Astrocyte (in vitro differentiated cells and primary cell): Measurements from ENCODE around the gene GPC3.

ENCODE experiments used
- EZH2 ChIP-seq: IDR thresholded peaks from 2 replicates; pipeline ENCODE4 v1.6.1; 2012; ENCODE audit warnings: mild to moderate bottlenecking, low read length, inconsistent platforms; ENCODE audit not compliant: insufficient read depth
- TF ChIP-seq, protein P1 (sequence below): IDR thresholded peaks from 2 replicates; pipeline ENCODE4 v1.5.1; 2011; ENCODE audit warnings: low read depth, mild to moderate bottlenecking, inconsistent platforms, low read length, moderate library complexity; ENCODE audit not compliant: insufficient read depth

DNA sequence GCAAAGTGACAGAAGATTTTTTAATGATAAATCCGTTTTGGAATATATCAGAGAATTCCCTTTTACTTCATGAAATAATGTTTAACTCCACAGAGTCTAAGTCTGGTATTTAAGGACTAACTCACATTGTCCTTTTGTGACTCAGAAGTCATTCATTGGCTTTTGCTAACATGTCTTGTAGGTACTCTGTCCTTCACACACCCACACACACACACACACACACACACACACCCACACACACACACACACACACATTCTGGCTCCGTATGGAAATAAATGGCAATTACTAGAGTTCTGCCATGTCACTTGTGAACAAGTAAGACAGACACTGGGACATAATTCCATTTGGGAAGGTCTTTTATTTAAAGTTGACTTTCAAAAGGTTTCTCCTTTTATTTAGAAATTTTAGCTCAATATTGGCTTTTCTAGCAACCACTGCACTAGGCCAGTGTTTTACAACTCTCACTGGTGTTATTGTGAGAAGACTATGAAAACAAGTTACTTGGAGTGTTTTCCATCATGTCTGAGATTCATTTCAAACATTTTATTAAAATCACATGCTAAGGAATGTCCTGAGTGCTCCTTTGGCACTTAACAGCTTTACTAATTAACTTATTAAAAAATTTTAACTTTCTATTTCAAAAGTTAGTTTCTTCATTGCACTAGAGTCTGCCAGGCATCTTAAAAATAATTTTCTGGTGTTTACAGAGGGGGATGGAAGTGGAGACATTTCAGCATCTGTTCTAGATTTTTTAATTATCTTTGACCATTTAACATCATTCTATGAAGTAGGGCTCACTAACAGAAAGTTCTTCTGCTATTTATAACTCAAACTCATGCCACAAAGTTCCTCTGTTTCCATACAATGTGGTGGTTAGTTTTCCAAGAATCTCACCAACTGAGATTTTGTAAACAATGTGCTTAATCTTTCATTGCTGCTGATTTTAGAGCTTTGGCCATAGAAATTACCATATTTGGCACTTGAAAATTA is 329.8 kb downstream of the GPC3 start:
- no peak for TF ChIP-seq EZH2
- TF ChIP-seq, protein P1, sequence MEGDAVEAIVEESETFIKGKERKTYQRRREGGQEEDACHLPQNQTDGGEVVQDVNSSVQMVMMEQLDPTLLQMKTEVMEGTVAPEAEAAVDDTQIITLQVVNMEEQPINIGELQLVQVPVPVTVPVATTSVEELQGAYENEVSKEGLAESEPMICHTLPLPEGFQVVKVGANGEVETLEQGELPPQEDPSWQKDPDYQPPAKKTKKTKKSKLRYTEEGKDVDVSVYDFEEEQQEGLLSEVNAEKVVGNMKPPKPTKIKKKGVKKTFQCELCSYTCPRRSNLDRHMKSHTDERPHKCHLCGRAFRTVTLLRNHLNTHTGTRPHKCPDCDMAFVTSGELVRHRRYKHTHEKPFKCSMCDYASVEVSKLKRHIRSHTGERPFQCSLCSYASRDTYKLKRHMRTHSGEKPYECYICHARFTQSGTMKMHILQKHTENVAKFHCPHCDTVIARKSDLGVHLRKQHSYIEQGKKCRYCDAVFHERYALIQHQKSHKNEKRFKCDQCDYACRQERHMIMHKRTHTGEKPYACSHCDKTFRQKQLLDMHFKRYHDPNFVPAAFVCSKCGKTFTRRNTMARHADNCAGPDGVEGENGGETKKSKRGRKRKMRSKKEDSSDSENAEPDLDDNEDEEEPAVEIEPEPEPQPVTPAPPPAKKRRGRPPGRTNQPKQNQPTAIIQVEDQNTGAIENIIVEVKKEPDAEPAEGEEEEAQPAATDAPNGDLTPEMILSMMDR: no peak
